HEK293T (cell line): ENCODE measurements around the gene CDYL.

Experiments used
- BHLHE40 ChIP-seq: fragments of 450-650 bp; IDR thresholded peaks from 2 replicates; pipeline ENCODE4 v1.6.1; 2016; ENCODE audit warnings: mild to moderate bottlenecking, moderate library complexity, borderline replicate concordance
- CTBP1 ChIP-seq: fragments of 450-650 bp; IDR thresholded peaks from 2 replicates; pipeline ENCODE4 v1.6.1; 2016; ENCODE audit warnings: borderline replicate concordance
- FOXA1 ChIP-seq: fragments of 450-650 bp; IDR thresholded peaks from 2 replicates; pipeline ENCODE4 v1.6.1; 2016; ENCODE audit warnings: mild to moderate bottlenecking
- FOXK2 ChIP-seq: fragments of 450-650 bp; IDR thresholded peaks from 2 replicates; pipeline ENCODE4 v1.6.1; 2016; ENCODE audit warnings: mild to moderate bottlenecking
- FOXM1 ChIP-seq: fragments of 450-650 bp; IDR thresholded peaks from 2 replicates; pipeline ENCODE4 v1.6.1; 2017; ENCODE audit warnings: mild to moderate bottlenecking, borderline replicate concordance
- HDGF ChIP-seq: fragments of 450-650 bp; IDR thresholded peaks from 2 replicates; pipeline ENCODE4 v1.6.1; 2017; ENCODE audit warnings: antibody characterized with exemption, borderline replicate concordance
- L3MBTL2 ChIP-seq: fragments of 450-650 bp; conservative IDR thresholded peaks from 2 replicates; pipeline ENCODE4 v1.6.1; 2016; ENCODE audit warnings: mild to moderate bottlenecking
- LEF1 ChIP-seq: fragments of 450-650 bp; IDR thresholded peaks from 2 replicates; pipeline ENCODE4 v1.6.1; 2017; ENCODE audit warnings: mild to moderate bottlenecking, borderline replicate concordance
- NFRKB ChIP-seq: fragments of 450-650 bp; IDR thresholded peaks from 2 replicates; pipeline ENCODE4 v1.6.1; 2016; ENCODE audit warnings: mild to moderate bottlenecking, moderate library complexity
- PKNOX1 ChIP-seq: fragments of 450-650 bp; IDR thresholded peaks from 2 replicates; pipeline ENCODE4 v1.6.1; 2016
- SP1 ChIP-seq: fragments of 450-650 bp; IDR thresholded peaks from 2 replicates; pipeline ENCODE4 v1.6.1; 2017
- SUZ12 ChIP-seq: fragments of 450-650 bp; IDR thresholded peaks from 2 replicates; pipeline ENCODE4 v1.6.1; 2016; ENCODE audit warnings: mild to moderate bottlenecking

GRCh38 chr6:4947716-4948115 is 171.5 kb downstream of the CDYL start:
- no peak for TF ChIP-seq SP1
- no peak for TF ChIP-seq FOXA1
- TF ChIP-seq L3MBTL2, result no peak
- no peak for TF ChIP-seq FOXM1
- TF ChIP-seq NFRKB, result no peak
- TF ChIP-seq BHLHE40, result no peak
- no peak for TF ChIP-seq LEF1
- TF ChIP-seq SUZ12, result no peak
- no peak for TF ChIP-seq PKNOX1
- no peak for TF ChIP-seq FOXK2
- TF ChIP-seq HDGF, result no peak
- no peak for TF ChIP-seq CTBP1
